Gastroesophageal sphincter (tissue), 4 donors: ENCODE results near the gene KLHL40. TPM values are rescaled to one million over a fixed set of nuclear protein-coding genes. Genes with fewer than 3 reads are reported as not detected.

Source experiments
- ATAC-seq: fragments of 150-250 bp; one replicate; pipeline ENCODE4 v1.9.1; 2016; ENCODE audit warnings: mild to moderate bottlenecking, moderate library complexity
- H3K27ac ChIP-seq, 4 donors: fragments of 200-600 bp; sonication (generic) in 3 of 4; 1 replicate in 3 of 4; 2 replicates in 1 of 4; pipeline ENCODE4 v1.5.1; 2016 to 2019
- H3K27me3 ChIP-seq: fragments of 200-600 bp; sonication (generic); one replicate; pipeline ENCODE4 v1.5.1; 2019
- H3K36me3 ChIP-seq, 2 donors: fragments of 200-600 bp; sonication (generic); one replicate each; pipeline ENCODE4 v1.5.1; 2019; ENCODE audit warnings: control low read depth in 1 of 2
- H3K4me1 ChIP-seq, 3 donors: fragments of 200-600 bp; sonication (generic); 1 replicate in 2 of 3; 2 replicates in 1 of 3; pipeline ENCODE4 v1.5.1; 2016 to 2019; ENCODE audit warnings: control low read depth in 2 of 3
- H3K4me3 ChIP-seq, 2 donors: fragments of 200-600 bp; sonication (generic); one replicate each; pipeline ENCODE4 v1.5.1; 2019; ENCODE audit warnings: mild to moderate bottlenecking in 1 of 2, moderate library complexity in 1 of 2
- H3K9me3 ChIP-seq, 3 donors: fragments of 200-600 bp; sonication (generic); one replicate each; pipeline ENCODE4 v1.5.1; 2017 to 2019; ENCODE audit warnings: control low read depth in 2 of 3
- CTCF ChIP-seq, 4 experiments: fragments of 200-600 bp in 2 of 4; fragments of 450-650 bp in 2 of 4; sonication (generic) in 1 of 4; IDR thresholded peaks; one replicate each; pipeline ENCODE4 v1.5.1; 2017 to 2019; ENCODE audit warnings: antibody characterized with exemption in 4 of 4, mild to moderate bottlenecking in 2 of 4, moderate library complexity in 2 of 4
- EP300 ChIP-seq: sonication (generic); formaldehyde crosslinking; IDR thresholded peaks from one replicate; pipeline ENCODE4 v1.6.1; 2017; ENCODE audit warnings: antibody characterized with exemption, mild to moderate bottlenecking
- POLR2A ChIP-seq, 2 donors: fragments of 450-650 bp; IDR thresholded peaks; one replicate each; pipeline ENCODE4 v1.6.1; 2017; ENCODE audit warnings: antibody characterized with exemption in 2 of 2, mild to moderate bottlenecking in 2 of 2, moderate library complexity in 1 of 2
- POLR2AphosphoS5 ChIP-seq: sonication (generic); formaldehyde crosslinking; IDR thresholded peaks from one replicate; pipeline ENCODE4 v1.6.1; 2017; ENCODE audit warnings: antibody characterized with exemption
- WGBS, 2 donors: methylation state at CpG; one replicate each; pipeline ENCODE4 v1.1.5; 2018; ENCODE audit warnings: low coverage in 1 of 2; 5-methylcytosine and 5-hydroxymethylcytosine counted together
- total RNA-seq, 4 donors: library from RNA; depleted of rRNA; stranded (reverse); fragments of >200 nt; gene quantifications; one replicate each; pipeline ENCODE4 v1.1.0, GENCODE V29; 2016

Gene KLHL40
- total RNA-seq, 4 donors from 2014 or later = not detected

GRCh38 chr3:42710323-42711021, 25.1 kb downstream of the KLHL40 start:
- WGBS, 2 donors = 79% methylated on average over 3 of the region's 7 CpGs; no CpG with 5 or more reads in 1 of the 2 donors

GRCh38 chr3:42711491-42712343, 26.4 kb downstream of the KLHL40 start:
- Histone ChIP-seq H3K36me3 (no peaks in the 10 kb centered on the region), H3K4me1 (no peaks in the 10 kb centered on the region), H3K27ac (no peak overlapping the region), H3K4me3 (no peak overlapping the region), H3K27me3 (no peaks in the 10 kb centered on the region), H3K9me3 (no peaks in the 10 kb centered on the region)
- ATAC-seq = no peak
- WGBS, 2 donors = 20 to 57% methylated on average over 1 to 4 of the region's 6 CpGs
- no peak for TF ChIP-seq POLR2A (IDR thresholded peaks at IDR 0.05)
- TF ChIP-seq CTCF (IDR thresholded peaks at IDR 0.05) = no peak
- no peak for TF ChIP-seq POLR2AphosphoS5
- no peak for TF ChIP-seq EP300

More at GRCh38 chr3:42710323-42711021, 25.1 kb downstream of the KLHL40 start:
- H3K9me3 ChIP-seq = no peaks in the 10 kb centered on the region
- no peak overlapping the region for H3K27ac ChIP-seq
- H3K36me3 ChIP-seq = no peaks in the 10 kb centered on the region
- no peak overlapping the region for H3K4me3 ChIP-seq
- ATAC-seq = no peak
- H3K4me1 ChIP-seq = no peaks in the 10 kb centered on the region
- no peaks in the 10 kb centered on the region for H3K27me3 ChIP-seq
- no peak for TF ChIP-seq POLR2AphosphoS5
- TF ChIP-seq POLR2A (IDR thresholded peaks at IDR 0.05) = no peak
- no peak for TF ChIP-seq CTCF (IDR thresholded peaks at IDR 0.05)
- no peak for TF ChIP-seq EP300

- H3K4me1 ChIP-seq = no peaks in the 10 kb centered on the region
- H3K36me3 ChIP-seq = no peaks in the 10 kb centered on the region
- H3K9me3 ChIP-seq = no peaks in the 10 kb centered on the region
- WGBS, 2 donors = 80 to 100% methylated on average over 1 to 3 of the region's 4 CpGs
- H3K27ac ChIP-seq = no peak overlapping the region
- no peaks in the 10 kb centered on the region for H3K27me3 ChIP-seq
- TF ChIP-seq CTCF (IDR thresholded peaks at IDR 0.05) (no peak), POLR2A (IDR thresholded peaks at IDR 0.05) (no peak), EP300 (no peak), POLR2AphosphoS5 (no peak)
- ATAC-seq = no peak
- no peak overlapping the region for H3K4me3 ChIP-seq
Measured at GRCh38 chr3:42712344-42712648, 27.0 kb downstream of the KLHL40 start.

GRCh38 chr3:42712688-42713372, 27.5 kb downstream of the KLHL40 start:
- TF ChIP-seq POLR2A (IDR thresholded peaks at IDR 0.05) (no peak), POLR2AphosphoS5 (no peak), CTCF (IDR thresholded peaks at IDR 0.05) (no peak), EP300 (no peak)

More at GRCh38 chr3:42712688-42713372, 27.5 kb downstream of the KLHL40 start:
- H3K27ac ChIP-seq = no peak overlapping the region
- 92 to 100% methylated on average over 1 to 3 of the region's 5 CpGs for WGBS, 2 donors
- ATAC-seq = no peak
- no peaks in the 10 kb centered on the region for H3K36me3 ChIP-seq
- H3K4me3 ChIP-seq = no peak overlapping the region
- H3K27me3 ChIP-seq = no peaks in the 10 kb centered on the region
- H3K9me3 ChIP-seq = no peaks in the 10 kb centered on the region
- H3K4me1 ChIP-seq = no peaks in the 10 kb centered on the region
